Astrocyte (in vitro differentiated cells and primary cell): ENCODE data around the gene UNC5B. TPM values are rescaled to one million over a fixed set of nuclear protein-coding genes. Genes with fewer than 3 reads are reported as not detected.

Experiments used
- DNase-seq: peaks from one replicate; pipeline ENCODE4 v3.0.0-alpha.2; 2010; ENCODE audit warnings: low read depth
- FAIRE-seq: peaks from 2 replicates; lab custom pipeline; 2011; peaks lifted over from hg19 to GRCh38; lab: Jason Lieb, UNC
- H2AFZ ChIP-seq: 2 replicates; pipeline ENCODE4 v1.6.0; 2012; ENCODE audit warnings: low read depth, low read length, inconsistent platforms
- H3K27ac ChIP-seq: 2 replicates; pipeline ENCODE4 v1.5.1; 2011; ENCODE audit warnings: low read depth, low read length, inconsistent platforms
- H3K27me3 ChIP-seq: 2 replicates; pipeline ENCODE4 v1.6.0; 2011; ENCODE audit warnings: low read length, inconsistent platforms; ENCODE audit not compliant: insufficient read depth
- H3K36me3 ChIP-seq: 2 replicates; pipeline ENCODE4 v1.5.1; 2011; ENCODE audit warnings: low read length, inconsistent platforms; ENCODE audit not compliant: insufficient read depth
- H3K4me1 ChIP-seq: 2 replicates; pipeline ENCODE4 v1.5.1; 2011; ENCODE audit warnings: low read length, inconsistent platforms; ENCODE audit not compliant: insufficient read depth
- H3K4me2 ChIP-seq: 2 replicates; pipeline ENCODE4 v1.6.0; 2012; ENCODE audit warnings: low read length, inconsistent platforms
- H3K4me3 ChIP-seq: 2 replicates; pipeline ENCODE4 v1.5.1; 2011; ENCODE audit warnings: low read depth, mild to moderate bottlenecking, low read length, inconsistent platforms; ENCODE audit not compliant: insufficient read depth
- H3K79me2 ChIP-seq: 2 replicates; pipeline ENCODE4 v1.6.0; 2012; ENCODE audit warnings: mild to moderate bottlenecking, low read length, inconsistent platforms; ENCODE audit not compliant: insufficient read depth
- H3K9ac ChIP-seq: 2 replicates; pipeline ENCODE4 v1.6.0; 2012; ENCODE audit warnings: mild to moderate bottlenecking, low read length, inconsistent platforms
- H3K9me3 ChIP-seq: 2 replicates; pipeline ENCODE4 v1.5.1; 2012; ENCODE audit warnings: low read depth, mild to moderate bottlenecking, low read length, inconsistent platforms; ENCODE audit not compliant: insufficient read depth
- H4K20me1 ChIP-seq: 2 replicates; pipeline ENCODE4 v1.6.0; 2012; ENCODE audit warnings: low read length, inconsistent platforms; ENCODE audit not compliant: insufficient read depth
- H3K27ac Mint-ChIP-seq: one replicate; pipeline ENCODE4 v1.8.0; 2021; ENCODE audit warnings: mild to moderate bottlenecking, mixed read lengths; ENCODE audit not compliant: unreplicated experiment
- H3K27me3 Mint-ChIP-seq: one replicate; pipeline ENCODE4 v1.8.0; 2021; ENCODE audit warnings: low read depth, mixed read lengths; ENCODE audit not compliant: unreplicated experiment
- H3K36me3 Mint-ChIP-seq: one replicate; pipeline ENCODE4 v1.8.0; 2021; ENCODE audit warnings: low read depth, mixed read lengths; ENCODE audit not compliant: unreplicated experiment
- H3K4me1 Mint-ChIP-seq: one replicate; pipeline ENCODE4 v1.8.0; 2021; ENCODE audit warnings: low read depth, mixed read lengths; ENCODE audit not compliant: unreplicated experiment
- H3K4me3 Mint-ChIP-seq: one replicate; pipeline ENCODE4 v1.8.0; 2021; ENCODE audit warnings: mild to moderate bottlenecking, moderate library complexity, mixed read lengths; ENCODE audit not compliant: unreplicated experiment
- H3K9me3 Mint-ChIP-seq: one replicate; pipeline ENCODE4 v1.8.0; 2021; ENCODE audit warnings: mild to moderate bottlenecking, mixed read lengths; ENCODE audit not compliant: unreplicated experiment
- EZH2 ChIP-seq: IDR thresholded peaks from 2 replicates; pipeline ENCODE4 v1.6.1; 2012; ENCODE audit warnings: mild to moderate bottlenecking, low read length, inconsistent platforms; ENCODE audit not compliant: insufficient read depth
- total RNA-seq: library from RNA; stranded (reverse); gene quantifications from 2 replicates; pipeline ENCODE4 v1.2.1, GENCODE V29; 2021
- TF ChIP-seq, protein P1 (sequence below): IDR thresholded peaks from 2 replicates; pipeline ENCODE4 v1.5.1; 2011; ENCODE audit warnings: low read depth, mild to moderate bottlenecking, inconsistent platforms, low read length, moderate library complexity; ENCODE audit not compliant: insufficient read depth

The UNC5B gene
- total RNA-seq, 1 donor from 2014 or later: 15.0 TPM

DNA sequence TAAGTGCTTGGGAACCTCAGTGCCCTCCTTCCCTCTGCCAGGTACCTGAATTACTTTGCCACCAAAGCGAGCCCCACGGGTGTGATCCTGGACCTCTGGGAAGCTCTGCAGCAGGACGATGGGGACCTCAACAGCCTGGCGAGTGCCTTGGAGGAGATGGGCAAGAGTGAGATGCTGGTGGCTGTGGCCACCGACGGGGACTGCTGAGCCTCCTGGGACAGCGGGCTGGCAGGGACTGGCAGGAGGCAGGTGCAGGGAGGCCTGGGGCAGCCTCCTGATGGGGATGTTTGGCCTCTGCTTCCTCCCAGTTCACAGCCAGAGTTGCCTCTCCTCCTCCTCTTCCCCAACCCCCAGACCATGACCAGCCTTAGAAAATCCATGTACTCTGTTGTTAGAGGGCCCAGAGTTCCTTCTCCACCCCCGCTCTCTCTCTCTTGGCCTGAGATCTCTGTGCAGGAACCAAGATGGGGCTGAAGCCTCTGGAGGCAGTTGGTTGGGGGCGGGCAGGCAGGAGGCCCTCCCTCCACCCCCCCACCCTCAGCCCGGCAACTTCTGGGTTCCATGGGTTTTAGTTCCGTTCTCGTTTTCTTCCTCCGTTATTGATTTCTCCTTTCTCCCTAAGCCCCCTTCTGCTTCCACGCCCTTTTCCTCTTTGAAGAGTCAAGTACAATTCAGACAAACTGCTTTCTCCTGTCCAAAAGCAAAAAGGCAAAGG is 86.9 kb downstream of the UNC5B start:
- H3K36me3 Mint-ChIP-seq: peaks cover 30% of the 10 kb centered on the region
- DNase-seq (no peak), FAIRE-seq (no peak)
- H3K79me2 ChIP-seq: no peaks in the 10 kb centered on the region
- no peak overlapping the region for H2AFZ ChIP-seq
- no peaks in the 10 kb centered on the region for H3K4me1 ChIP-seq
- no peaks in the 10 kb centered on the region for H3K27me3 ChIP-seq
- no peak overlapping the region for H3K9ac ChIP-seq
- no peak overlapping the region for H3K4me2 ChIP-seq
- no peak overlapping the region for H3K4me3 Mint-ChIP-seq
- no peaks in the 10 kb centered on the region for H3K9me3 Mint-ChIP-seq
- no peaks in the 10 kb centered on the region for H3K9me3 ChIP-seq
- no peaks in the 10 kb centered on the region for H3K36me3 ChIP-seq
- H3K4me3 ChIP-seq: no peak overlapping the region
- H3K4me1 Mint-ChIP-seq: no peaks in the 10 kb centered on the region
- H3K27ac ChIP-seq: no peak overlapping the region
- TF ChIP-seq, protein P1, sequence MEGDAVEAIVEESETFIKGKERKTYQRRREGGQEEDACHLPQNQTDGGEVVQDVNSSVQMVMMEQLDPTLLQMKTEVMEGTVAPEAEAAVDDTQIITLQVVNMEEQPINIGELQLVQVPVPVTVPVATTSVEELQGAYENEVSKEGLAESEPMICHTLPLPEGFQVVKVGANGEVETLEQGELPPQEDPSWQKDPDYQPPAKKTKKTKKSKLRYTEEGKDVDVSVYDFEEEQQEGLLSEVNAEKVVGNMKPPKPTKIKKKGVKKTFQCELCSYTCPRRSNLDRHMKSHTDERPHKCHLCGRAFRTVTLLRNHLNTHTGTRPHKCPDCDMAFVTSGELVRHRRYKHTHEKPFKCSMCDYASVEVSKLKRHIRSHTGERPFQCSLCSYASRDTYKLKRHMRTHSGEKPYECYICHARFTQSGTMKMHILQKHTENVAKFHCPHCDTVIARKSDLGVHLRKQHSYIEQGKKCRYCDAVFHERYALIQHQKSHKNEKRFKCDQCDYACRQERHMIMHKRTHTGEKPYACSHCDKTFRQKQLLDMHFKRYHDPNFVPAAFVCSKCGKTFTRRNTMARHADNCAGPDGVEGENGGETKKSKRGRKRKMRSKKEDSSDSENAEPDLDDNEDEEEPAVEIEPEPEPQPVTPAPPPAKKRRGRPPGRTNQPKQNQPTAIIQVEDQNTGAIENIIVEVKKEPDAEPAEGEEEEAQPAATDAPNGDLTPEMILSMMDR: no peak
- no peak for TF ChIP-seq EZH2
- no peak overlapping the region for H3K27ac Mint-ChIP-seq
- peaks cover 13% of the 10 kb centered on the region for H4K20me1 ChIP-seq
- H3K27me3 Mint-ChIP-seq: peaks cover 16% of the 10 kb centered on the region

DNA sequence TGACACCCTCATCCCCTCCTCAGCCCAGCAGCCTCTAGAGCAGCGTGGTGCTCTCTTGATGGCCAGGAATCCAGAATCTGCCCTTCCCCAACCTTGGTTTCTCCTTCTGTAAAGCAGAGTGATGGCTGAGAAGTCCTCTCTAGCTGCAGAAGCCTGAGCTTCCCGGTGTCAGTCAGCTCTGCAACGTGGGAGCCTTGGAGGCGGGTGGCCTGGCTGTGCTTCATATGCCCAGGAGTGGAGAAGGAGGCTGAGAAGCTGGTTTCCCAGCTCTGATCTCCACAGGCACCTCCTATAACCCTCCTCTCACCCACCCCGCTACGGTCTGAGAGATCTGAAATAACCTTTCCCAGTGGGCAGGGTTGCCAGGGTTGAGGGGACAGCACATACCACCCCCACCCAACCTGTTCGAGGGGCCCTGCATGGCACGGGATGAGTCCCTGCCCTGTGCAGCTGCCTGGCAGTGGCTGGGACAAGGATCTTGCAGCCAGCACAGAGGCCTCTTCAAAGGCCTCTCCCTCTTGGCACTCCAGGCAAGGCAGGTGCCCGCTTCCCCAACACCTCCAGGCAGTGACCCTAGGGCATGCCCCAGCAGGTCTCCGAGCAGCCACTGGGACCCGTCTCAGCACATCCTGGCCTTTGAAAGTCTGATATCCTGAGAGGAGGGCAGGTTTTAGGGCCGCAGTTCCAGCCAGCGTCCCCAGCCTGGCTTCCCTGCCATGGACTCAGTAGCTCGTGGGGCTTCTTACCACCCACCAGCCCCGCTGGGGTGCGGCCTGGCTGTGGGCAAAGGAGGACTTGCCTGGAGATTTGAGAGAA is 88.4 kb downstream of the UNC5B start:
- no peak overlapping the region for H3K4me3 ChIP-seq
- no peaks in the 10 kb centered on the region for H3K27me3 ChIP-seq
- Mint-ChIP-seq H3K27me3 (peaks cover 10% of the 10 kb centered on the region), H3K36me3 (peaks cover 16% of the 10 kb centered on the region), H3K4me3 (no peak overlapping the region), H3K4me1 (no peaks in the 10 kb centered on the region), H3K27ac (no peak overlapping the region), H3K9me3 (no peaks in the 10 kb centered on the region)
- H3K4me2 ChIP-seq: no peak overlapping the region
- no peak for FAIRE-seq
- no peak overlapping the region for H2AFZ ChIP-seq
- no peak overlapping the region for H3K27ac ChIP-seq
- no peaks in the 10 kb centered on the region for H3K79me2 ChIP-seq
- no peaks in the 10 kb centered on the region for H3K9me3 ChIP-seq
- H4K20me1 ChIP-seq: peaks cover 13% of the 10 kb centered on the region
- no peaks in the 10 kb centered on the region for H3K4me1 ChIP-seq
- no peak overlapping the region for H3K9ac ChIP-seq
- DNase-seq: no peak
- no peaks in the 10 kb centered on the region for H3K36me3 ChIP-seq
- no peak for TF ChIP-seq EZH2
- TF ChIP-seq, protein P1: no peak
